ENCODE results near the gene PSMC4.
A peak's percentile ranks its signal among the peaks of the same experiment; 100 is the strongest.
"Not testable (repeated sequence)": the region's sequence is repeated elsewhere in the genome, so short reads cannot be mapped to it uniquely, and the experiment has no call there.

The PSMC4 gene

GRCh38 chr19:39949026-39949747 is 21.8 kb upstream of the PSMC4 start:
- no peak for DNase-seq

- no peak for DNase-seq
Measured at GRCh38 chr19:39951065-39951650, 19.8 kb upstream of the PSMC4 start.

GRCh38 chr19:39951686-39952085 is 19.3 kb upstream of the PSMC4 start:
- DNase-seq, result no peak

GRCh38 chr19:39953915-39954314 is 17.1 kb upstream of the PSMC4 start:
- DNase-seq, result no peak

- DNase-seq, result not testable (repeated sequence)
Measured at GRCh38 chr19:39957886-39958285, 13.1 kb upstream of the PSMC4 start.

- not testable (repeated sequence) for DNase-seq
Measured at GRCh38 chr19:39958942-39959341, 12.0 kb upstream of the PSMC4 start.

- not testable (repeated sequence) for DNase-seq
Measured at GRCh38 chr19:39959407-39959806, 11.6 kb upstream of the PSMC4 start.

GRCh38 chr19:39963898-39964297 is 7.1 kb upstream of the PSMC4 start:
- no peak for DNase-seq

- DNase-seq, result no peak
Measured at GRCh38 chr19:39966617-39967016, 4.3 kb upstream of the PSMC4 start.

- DNase-seq, result no peak
Measured at GRCh38 chr19:39967561-39967960, 3.4 kb upstream of the PSMC4 start.

GRCh38 chr19:39968789-39969188 is 2.2 kb upstream of the PSMC4 start:
- DNase-seq, result no peak

- DNase-seq, result no peak
Measured at GRCh38 chr19:39969266-39969665, 1.7 kb upstream of the PSMC4 start.

- no peak for DNase-seq
Measured at GRCh38 chr19:39969681-39970424, 1.1 kb upstream of the PSMC4 start.

GRCh38 chr19:39970425-39970674 is 615 bp upstream of the PSMC4 start:
- DNase-seq, result peak; percentile 45

- DNase-seq, result no peak
Measured at GRCh38 chr19:39971380-39972035, 543 bp downstream of the PSMC4 start.

- no peak for DNase-seq
Measured at GRCh38 chr19:39974377-39975155, 3.6 kb downstream of the PSMC4 start.

- DNase-seq, result no peak
Measured at GRCh38 chr19:39982883-39983282, 11.9 kb downstream of the PSMC4 start.

- no peak for DNase-seq
Measured at GRCh38 chr19:39983695-39984300, 12.8 kb downstream of the PSMC4 start.

GRCh38 chr19:39986643-39987042 is 15.7 kb downstream of the PSMC4 start:
- DNase-seq, result no peak

GRCh38 chr19:39987167-39987566 is 16.2 kb downstream of the PSMC4 start:
- no peak for DNase-seq

- no peak for DNase-seq
Measured at GRCh38 chr19:39987596-39987995, 16.6 kb downstream of the PSMC4 start.

GRCh38 chr19:39993605-39994004 is 22.6 kb downstream of the PSMC4 start:
- no peak for DNase-seq

GRCh38 chr19:39994361-39994760 is 23.4 kb downstream of the PSMC4 start:
- no peak for DNase-seq

All from NCI-H510A (cell line).